Prostate gland (tissue), 2 donors: ENCODE data around the gene IDH3G. TPM values are rescaled to one million over a fixed set of nuclear protein-coding genes. Genes with fewer than 3 reads are reported as not detected.
"Not testable (repeated sequence)": the region's sequence is repeated elsewhere in the genome, so short reads cannot be mapped to it uniquely, and the experiment has no call there.

Experiments used
- DNase-seq: peaks from one replicate; pipeline ENCODE4 v3.0.0-alpha.2; 2019; ENCODE audit warnings: low spot score
- H3K27ac ChIP-seq, 2 donors: fragments of 200-600 bp; sonication (generic); 2 replicates each; pipeline ENCODE4 v1.5.1; 2017 to 2019
- H3K27me3 ChIP-seq: fragments of 200-600 bp; sonication (generic); replicated peaks from 2 replicates; pipeline ENCODE4 v1.5.1; 2019; ENCODE audit not compliant: insufficient read depth
- H3K36me3 ChIP-seq, 2 donors: fragments of 200-600 bp; sonication (generic); 1 replicate in 1 of 2; 2 replicates in 1 of 2; pipeline versions ENCODE4 v1.5.1 to v1.8.1; 2017 to 2019
- H3K4me1 ChIP-seq: fragments of 200-600 bp; sonication (generic); replicated peaks from 2 replicates; pipeline ENCODE4 v1.5.1; 2019
- H3K4me3 ChIP-seq, 2 donors: fragments of 200-600 bp; sonication (generic); 2 replicates each; pipeline ENCODE4 v1.5.1; 2017 to 2019
- H3K9me3 ChIP-seq: fragments of 200-600 bp; sonication (generic); 2 replicates; pipeline ENCODE4 v1.5.1; 2017
- CTCF ChIP-seq, 4 experiments: fragments of 200-600 bp in 2 of 4; fragments of 450-650 bp in 2 of 4; sonication (generic) in 2 of 4; IDR thresholded peaks; 1 replicate in 3 of 4; 2 replicates in 1 of 4; pipeline ENCODE4 v1.5.1; 2016 to 2019; ENCODE audit warnings: antibody characterized with exemption in 4 of 4, mild to moderate bottlenecking in 2 of 4, moderate library complexity in 2 of 4
- POLR2A ChIP-seq: fragments of 450-650 bp; IDR thresholded peaks from one replicate; pipeline ENCODE4 v1.6.1; 2016; ENCODE audit warnings: antibody characterized with exemption, mild to moderate bottlenecking
- POLR2AphosphoS5 ChIP-seq: sonication (generic); formaldehyde crosslinking; IDR thresholded peaks from one replicate; pipeline ENCODE4 v1.6.1; 2017; ENCODE audit warnings: antibody characterized with exemption
- WGBS: methylation state at CpG from one replicate; pipeline ENCODE4 v1.1.5; 2018; 5-methylcytosine and 5-hydroxymethylcytosine counted together
- intact Hi-C: fragments of 100-400 bp; cut with DNase I; formaldehyde crosslinking; loops from one replicate; pipeline ENCODE4 v1.14.2; 2022
- total RNA-seq, 2 donors: library from RNA; depleted of rRNA; stranded (reverse); fragments of >200 nt; gene quantifications; one replicate each; pipeline ENCODE4 v1.1.0, GENCODE V29; 2016

The IDH3G gene
- total RNA-seq, 2 donors from 2014 or later, result 106 to 122 TPM

GRCh38 chrX:153821066-153821465 is 26.9 kb upstream of the IDH3G start:
- Histone ChIP-seq H3K27ac (no peak overlapping the region), H3K27me3 (no peaks in the 10 kb centered on the region), H3K4me1 (no peaks in the 10 kb centered on the region), H3K36me3 (no peaks in the 10 kb centered on the region), H3K9me3 (no peaks in the 10 kb centered on the region), H3K4me3 (no peak overlapping the region)
- 91% methylated on average over 9 of the region's 9 CpGs for WGBS
- intact Hi-C loops, result no loop called here
- DNase-seq, result no peak
- TF ChIP-seq POLR2AphosphoS5 (no peak), CTCF (IDR thresholded peaks at IDR 0.05) (no peak), POLR2A (no peak)

- no peaks in the 10 kb centered on the region for H3K4me1 ChIP-seq
- no peaks in the 10 kb centered on the region for H3K36me3 ChIP-seq
- TF ChIP-seq CTCF (IDR thresholded peaks at IDR 0.05) (no peak), POLR2AphosphoS5 (no peak), POLR2A (no peak)
- no peaks in the 10 kb centered on the region for H3K9me3 ChIP-seq
- H3K27me3 ChIP-seq, result no peaks in the 10 kb centered on the region
- DNase-seq, result no peak
- no peak overlapping the region for H3K4me3 ChIP-seq
- intact Hi-C loops, result no loop called here
- 85% methylated on average over 6 of the region's 7 CpGs for WGBS
- no peak overlapping the region for H3K27ac ChIP-seq
Observed at GRCh38 chrX:153820601-153821000, 26.4 kb upstream of the IDH3G start.

GRCh38 chrX:153819384-153820040 is 25.3 kb upstream of the IDH3G start:
- H3K4me3 ChIP-seq, result peak overlapping the region; percentile 24 to 27
- no peaks in the 10 kb centered on the region for H3K27me3 ChIP-seq
- no peaks in the 10 kb centered on the region for H3K9me3 ChIP-seq
- TF ChIP-seq CTCF (IDR thresholded peaks at IDR 0.05) (no peak), POLR2A (no peak), POLR2AphosphoS5 (no peak)
- no peaks in the 10 kb centered on the region for H3K4me1 ChIP-seq
- no peaks in the 10 kb centered on the region for H3K36me3 ChIP-seq
- H3K27ac ChIP-seq, result no peak overlapping the region
- intact Hi-C loops, result no loop called here
- DNase-seq, result no peak
- WGBS, result 44% methylated on average over 16 of the region's 23 CpGs

GRCh38 chrX:153818571-153819383 is 24.6 kb upstream of the IDH3G start:
- H3K36me3 ChIP-seq, result no peaks in the 10 kb centered on the region
- TF ChIP-seq POLR2A, result no peak
- TF ChIP-seq POLR2AphosphoS5, result no peak
- TF ChIP-seq CTCF (IDR thresholded peaks at IDR 0.05), result no peak
- no peaks in the 10 kb centered on the region for H3K4me1 ChIP-seq
- peak overlapping the region; percentile 24 to 27 for H3K4me3 ChIP-seq
- H3K27ac ChIP-seq, result no peak overlapping the region
- H3K27me3 ChIP-seq, result no peaks in the 10 kb centered on the region
- no peaks in the 10 kb centered on the region for H3K9me3 ChIP-seq
- intact Hi-C loops, result no loop called here
- no peak for DNase-seq
- WGBS, result 16% methylated on average over 12 of the region's 67 CpGs

- H3K36me3 ChIP-seq, H3K4me3 ChIP-seq, H3K4me1 ChIP-seq, H3K9me3 ChIP-seq, DNase-seq, H3K27me3 ChIP-seq, H3K27ac ChIP-seq, intact Hi-C loops: not testable (repeated sequence)
- WGBS, result 91% methylated on average over 9 of the region's 9 CpGs
Observed at GRCh38 chrX:153818064-153818463, 23.9 kb upstream of the IDH3G start.
